ENCODE results near the gene PLXNB3.

PLXNB3 gene

DNA sequence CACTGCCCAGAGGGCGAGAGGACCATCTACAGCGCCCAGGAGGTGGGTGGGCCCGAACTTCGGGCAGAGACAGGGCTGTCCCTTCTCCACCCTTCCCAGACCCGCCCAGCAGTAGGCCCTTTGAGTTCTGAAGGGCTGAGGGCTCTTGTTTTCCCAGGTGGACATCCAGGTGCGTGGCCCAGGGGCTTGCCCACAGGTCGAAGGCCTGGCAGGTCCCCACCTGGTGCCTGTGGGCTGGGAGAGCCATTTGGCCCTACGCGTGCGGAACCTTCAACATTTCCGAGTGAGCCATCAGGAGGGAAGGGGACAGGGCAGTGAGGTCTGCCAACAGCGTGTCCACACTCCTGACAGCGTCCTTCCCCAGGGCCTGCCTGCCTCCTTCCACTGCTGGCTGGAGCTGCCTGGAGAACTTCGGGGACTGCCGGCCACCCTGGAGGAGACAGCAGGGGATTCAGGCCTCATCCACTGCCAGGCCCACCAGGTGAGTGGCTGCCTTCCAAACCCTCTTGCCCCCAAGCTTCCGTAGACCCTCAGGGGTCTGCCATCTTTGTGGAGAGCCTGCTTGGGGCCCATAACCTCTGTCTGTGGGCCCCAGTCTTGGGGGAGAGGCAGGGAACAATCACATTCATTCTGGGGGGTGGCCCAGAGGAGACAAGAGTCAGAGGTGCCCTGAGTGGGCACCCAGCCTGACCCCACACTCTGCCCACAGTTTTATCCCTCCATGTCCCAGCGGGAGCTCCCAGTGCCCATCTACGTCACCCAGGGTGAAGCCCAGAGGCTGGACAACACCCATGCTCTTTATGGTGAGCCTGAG, 6.8 kb downstream of the PLXNB3 start:
- Mint-ChIP-seq H3K4me1 (peaks cover 14 to 23% of the 10 kb centered on the region in 2 donors), H3K27ac (no peak overlapping the region), H3K4me3 (no peak overlapping the region), H3K27me3 (peaks cover 0 to 10% of the 10 kb centered on the region in 2 donors), H3K36me3 (no peaks in the 10 kb centered on the region), H3K9me3 (no peaks in the 10 kb centered on the region)
- DNase-seq (no peak), ATAC-seq (replicated peaks) (no peak)

DNA sequence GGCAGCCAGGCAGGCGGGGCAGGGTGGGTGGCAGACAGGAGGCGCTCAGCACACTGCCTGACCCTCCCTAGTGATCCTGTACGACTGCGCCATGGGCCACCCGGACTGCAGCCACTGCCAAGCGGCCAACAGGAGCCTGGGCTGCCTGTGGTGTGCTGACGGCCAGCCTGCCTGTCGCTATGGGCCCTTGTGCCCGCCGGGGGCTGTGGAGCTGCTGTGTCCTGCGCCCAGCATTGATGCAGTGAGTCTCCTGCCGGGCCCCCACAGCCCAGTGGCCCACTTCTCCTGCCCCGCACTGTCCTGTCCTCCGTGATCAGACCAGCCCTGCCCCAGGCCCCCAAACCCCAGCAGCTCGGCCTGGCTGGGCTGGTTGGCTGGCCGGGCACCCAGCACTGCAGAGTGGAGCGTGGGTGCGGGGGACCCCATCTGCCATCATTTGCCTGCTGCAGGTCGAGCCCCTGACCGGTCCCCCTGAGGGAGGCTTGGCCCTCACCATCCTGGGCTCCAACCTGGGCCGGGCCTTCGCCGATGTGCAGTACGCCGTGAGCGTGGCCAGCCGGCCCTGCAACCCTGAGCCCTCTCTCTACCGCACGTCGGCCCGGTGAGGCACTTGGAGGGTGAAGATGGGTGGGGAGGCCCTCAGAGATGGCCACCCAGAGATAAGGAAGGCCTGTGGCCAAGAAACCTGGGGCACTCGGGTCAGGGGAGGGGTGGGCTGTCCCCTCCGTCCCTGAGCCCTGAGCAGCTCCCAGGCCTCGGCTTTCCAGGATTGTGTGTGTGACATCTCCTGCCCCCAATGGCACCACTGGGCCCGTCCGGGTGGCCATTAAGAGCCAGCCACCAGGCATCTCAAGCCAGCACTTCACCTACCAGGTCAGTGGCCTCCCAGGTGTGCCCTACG, 7.6 kb downstream of the PLXNB3 start:
- no peak overlapping the region for H3K27ac Mint-ChIP-seq
- H3K9me3 Mint-ChIP-seq, result no peaks in the 10 kb centered on the region
- no peaks in the 10 kb centered on the region for H3K36me3 Mint-ChIP-seq
- ATAC-seq (replicated peaks) (no peak), DNase-seq (no peak)
- no peak overlapping the region for H3K4me3 Mint-ChIP-seq
- peaks cover 0 to 6% of the 10 kb centered on the region in 2 donors for H3K27me3 Mint-ChIP-seq
- H3K4me1 Mint-ChIP-seq, result peaks cover 7 to 14% of the 10 kb centered on the region in 2 donors

DNA sequence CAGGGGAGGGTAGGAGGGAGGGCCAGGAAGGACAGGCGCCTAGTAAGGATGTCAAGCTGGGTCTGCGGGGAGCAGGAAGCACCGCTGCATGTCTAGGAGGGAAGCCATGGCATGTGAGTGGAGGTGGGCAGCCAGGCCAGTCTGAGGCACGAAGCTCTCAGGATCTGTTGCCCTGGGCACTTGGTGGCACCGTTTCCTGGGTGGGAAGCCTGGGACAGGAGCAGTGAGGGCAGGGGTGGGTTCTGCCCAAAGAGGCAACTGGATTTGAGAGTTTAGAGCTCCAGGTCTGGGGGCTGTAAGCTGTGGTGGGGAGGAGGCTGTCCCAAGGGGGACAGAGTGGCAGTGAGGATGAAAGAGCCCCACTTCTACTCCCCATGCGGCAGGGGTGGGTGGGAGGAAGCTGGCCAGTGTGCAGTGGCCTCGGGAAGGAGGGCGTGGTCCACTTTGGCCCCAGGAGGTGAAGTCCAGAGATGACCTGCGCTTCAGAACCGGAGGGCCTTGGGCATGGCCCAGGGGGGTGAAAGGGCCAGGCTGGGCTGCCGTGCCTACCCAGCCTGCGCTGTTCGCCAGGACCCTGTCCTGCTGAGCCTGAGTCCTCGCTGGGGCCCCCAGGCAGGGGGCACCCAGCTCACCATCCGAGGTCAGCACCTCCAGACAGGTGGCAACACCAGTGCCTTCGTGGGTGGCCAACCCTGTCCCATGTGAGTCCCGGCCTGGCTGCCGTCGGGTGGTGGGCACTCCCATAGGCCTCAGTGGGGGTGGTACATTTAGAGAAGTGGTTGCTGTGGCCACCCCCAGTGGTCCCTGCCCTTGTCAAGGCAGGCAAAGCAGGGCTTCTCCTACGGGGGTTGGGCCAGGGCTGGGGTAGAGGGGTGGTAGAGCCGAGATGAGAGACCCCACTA, 8.5 kb downstream of the PLXNB3 start:
- Mint-ChIP-seq H3K36me3 (no peaks in the 10 kb centered on the region), H3K27ac (no peak overlapping the region), H3K4me1 (peaks cover 4 to 11% of the 10 kb centered on the region in 2 donors), H3K27me3 (peaks cover 0 to 6% of the 10 kb centered on the region in 2 donors), H3K4me3 (no peak overlapping the region), H3K9me3 (no peaks in the 10 kb centered on the region)
- ATAC-seq (replicated peaks), result no peak
- no peak for DNase-seq

DNA sequence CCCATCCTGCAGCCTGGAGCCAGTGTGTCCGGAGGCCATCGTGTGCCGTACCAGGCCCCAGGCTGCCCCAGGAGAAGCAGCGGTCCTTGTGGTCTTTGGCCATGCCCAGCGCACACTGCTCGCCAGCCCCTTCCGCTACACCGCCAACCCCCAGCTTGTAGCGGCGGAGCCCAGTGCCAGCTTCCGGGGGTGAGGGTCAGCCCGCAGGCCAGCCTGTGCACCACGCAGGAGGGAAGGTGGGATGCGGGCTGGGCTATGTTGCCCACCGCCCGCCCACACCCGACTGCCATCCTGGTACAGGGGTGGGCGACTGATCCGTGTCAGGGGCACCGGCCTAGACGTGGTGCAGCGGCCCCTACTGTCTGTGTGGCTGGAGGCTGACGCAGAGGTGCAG, 9.2 kb downstream of the PLXNB3 start:
- ATAC-seq (replicated peaks) (no peak), DNase-seq (no peak)
- no peak overlapping the region for H3K4me3 Mint-ChIP-seq
- peaks cover 0 to 6% of the 10 kb centered on the region in 2 donors for H3K27me3 Mint-ChIP-seq
- H3K9me3 Mint-ChIP-seq, result no peaks in the 10 kb centered on the region
- no peak overlapping the region for H3K27ac Mint-ChIP-seq
- peaks cover 0 to 6% of the 10 kb centered on the region in 2 donors for H3K4me1 Mint-ChIP-seq
- H3K36me3 Mint-ChIP-seq, result no peaks in the 10 kb centered on the region

DNA sequence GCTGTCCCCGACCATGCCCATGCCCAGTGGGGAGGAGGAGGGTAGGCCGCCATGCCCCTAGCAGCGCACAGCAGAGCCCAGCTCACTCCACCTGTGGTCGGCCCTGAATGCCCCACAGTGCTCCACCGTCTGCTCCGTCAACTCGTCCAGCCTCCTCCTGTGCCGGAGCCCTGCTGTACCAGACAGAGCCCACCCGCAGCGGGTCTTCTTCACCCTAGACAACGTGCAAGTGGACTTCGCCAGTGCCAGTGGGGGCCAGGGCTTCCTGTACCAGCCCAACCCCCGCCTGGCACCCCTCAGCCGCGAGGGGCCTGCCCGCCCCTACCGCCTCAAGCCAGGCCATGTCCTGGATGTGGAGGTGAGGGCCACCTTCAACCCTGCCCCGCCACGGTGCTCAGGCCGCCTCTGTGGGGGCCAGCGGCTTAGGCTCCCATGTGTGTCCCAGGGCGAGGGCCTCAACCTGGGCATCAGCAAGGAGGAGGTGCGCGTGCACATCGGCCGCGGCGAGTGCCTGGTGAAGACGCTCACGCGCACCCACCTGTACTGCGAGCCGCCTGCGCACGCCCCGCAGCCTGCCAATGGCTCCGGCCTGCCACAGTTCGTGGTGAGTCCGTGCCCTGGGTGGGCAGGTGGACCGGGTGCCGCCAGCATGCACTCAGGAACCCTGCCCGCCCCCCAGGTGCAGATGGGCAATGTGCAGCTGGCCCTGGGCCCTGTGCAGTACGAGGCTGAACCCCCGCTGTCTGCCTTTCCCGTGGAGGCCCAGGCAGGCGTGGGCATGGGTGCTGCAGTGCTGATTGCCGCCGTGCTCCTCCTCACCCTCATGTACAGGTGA, 9.9 kb downstream of the PLXNB3 start:
- no peaks in the 10 kb centered on the region for H3K9me3 Mint-ChIP-seq
- ATAC-seq (replicated peaks) (no peak), DNase-seq (no peak)
- no peak overlapping the region for H3K4me3 Mint-ChIP-seq
- no peak overlapping the region for H3K27ac Mint-ChIP-seq
- no peaks in the 10 kb centered on the region for H3K4me1 Mint-ChIP-seq
- peaks cover 0 to 6% of the 10 kb centered on the region in 2 donors for H3K27me3 Mint-ChIP-seq
- no peaks in the 10 kb centered on the region for H3K36me3 Mint-ChIP-seq

DNA sequence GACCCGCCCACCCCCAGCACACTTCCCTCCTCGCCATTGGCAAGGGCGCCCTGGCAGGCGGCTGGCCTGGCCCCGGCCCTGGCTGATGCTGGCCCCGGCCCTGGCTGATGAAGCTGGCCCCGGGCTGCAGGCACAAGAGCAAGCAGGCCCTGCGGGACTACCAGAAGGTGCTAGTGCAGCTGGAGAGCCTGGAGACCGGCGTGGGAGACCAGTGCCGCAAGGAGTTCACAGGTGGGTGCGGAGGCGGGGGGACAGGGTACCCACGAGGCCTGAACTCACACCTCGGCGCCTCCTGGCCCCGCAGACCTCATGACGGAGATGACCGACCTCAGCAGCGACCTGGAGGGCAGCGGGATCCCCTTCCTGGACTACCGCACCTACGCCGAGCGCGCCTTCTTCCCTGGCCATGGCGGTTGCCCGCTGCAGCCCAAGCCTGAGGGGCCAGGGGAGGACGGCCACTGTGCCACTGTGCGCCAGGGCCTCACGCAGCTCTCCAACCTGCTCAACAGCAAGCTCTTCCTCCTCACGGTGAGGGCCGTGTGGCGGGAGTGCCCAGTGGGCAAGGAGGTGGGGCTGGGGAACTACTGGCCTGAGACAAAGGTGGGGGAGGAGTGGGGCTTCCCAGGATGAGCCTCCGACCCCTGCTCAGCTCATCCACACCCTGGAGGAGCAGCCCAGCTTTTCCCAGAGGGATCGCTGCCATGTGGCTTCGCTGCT, 10.7 kb downstream of the PLXNB3 start:
- no peaks in the 10 kb centered on the region for H3K36me3 Mint-ChIP-seq
- no peaks in the 10 kb centered on the region for H3K9me3 Mint-ChIP-seq
- H3K4me1 Mint-ChIP-seq, result peaks cover 0 to 3% of the 10 kb centered on the region in 2 donors
- H3K4me3 Mint-ChIP-seq, result no peak overlapping the region
- DNase-seq (no peak), ATAC-seq (replicated peaks) (no peak)
- H3K27ac Mint-ChIP-seq, result no peak overlapping the region
- peaks cover 2 to 9% of the 10 kb centered on the region in 2 donors for H3K27me3 Mint-ChIP-seq

DNA sequence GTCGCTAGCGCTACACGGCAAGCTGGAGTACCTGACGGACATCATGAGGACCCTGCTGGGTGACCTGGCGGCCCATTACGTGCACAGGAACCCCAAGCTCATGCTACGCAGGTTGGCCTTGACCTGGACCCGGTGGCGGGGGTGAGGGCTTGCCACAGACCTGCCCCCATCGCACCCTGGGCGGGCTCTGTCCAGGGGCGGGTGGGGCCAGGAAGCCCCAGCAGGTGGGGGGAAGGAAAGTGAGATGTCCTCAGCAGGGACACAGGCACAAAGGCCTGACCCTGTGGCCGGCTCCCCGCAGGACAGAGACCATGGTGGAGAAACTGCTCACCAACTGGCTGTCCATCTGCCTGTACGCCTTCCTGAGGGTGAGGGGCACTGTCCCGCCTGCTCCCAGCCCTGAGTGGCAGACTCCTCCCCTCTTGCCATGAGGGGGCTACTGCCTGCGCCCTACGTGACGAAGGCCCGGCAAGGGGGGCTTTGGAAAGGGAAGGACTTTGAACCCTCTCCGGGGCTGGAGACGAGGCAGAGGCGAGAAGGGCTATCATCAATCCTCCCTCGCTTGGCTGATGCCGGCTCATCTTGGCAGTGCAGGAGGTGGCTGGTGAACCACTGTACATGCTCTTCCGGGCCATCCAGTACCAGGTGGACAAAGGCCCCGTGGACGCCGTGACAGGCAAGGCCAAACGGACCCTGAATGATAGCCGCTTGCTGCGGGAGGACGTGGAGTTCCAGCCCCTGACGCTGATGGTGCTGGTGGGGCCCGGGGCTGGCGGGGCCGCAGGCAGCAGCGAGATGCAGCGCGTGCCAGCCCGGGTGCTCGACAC, 11.5 kb downstream of the PLXNB3 start:
- H3K4me3 Mint-ChIP-seq, result no peak overlapping the region
- peaks cover 4 to 11% of the 10 kb centered on the region in 2 donors for H3K4me1 Mint-ChIP-seq
- DNase-seq (no peak), ATAC-seq (replicated peaks) (no peak)
- no peaks in the 10 kb centered on the region for H3K9me3 Mint-ChIP-seq
- peaks cover 9 to 10% of the 10 kb centered on the region in 2 donors for H3K27me3 Mint-ChIP-seq
- peaks cover 0 to 2% of the 10 kb centered on the region in 2 donors for H3K36me3 Mint-ChIP-seq
- H3K27ac Mint-ChIP-seq, result no peak overlapping the region

DNA sequence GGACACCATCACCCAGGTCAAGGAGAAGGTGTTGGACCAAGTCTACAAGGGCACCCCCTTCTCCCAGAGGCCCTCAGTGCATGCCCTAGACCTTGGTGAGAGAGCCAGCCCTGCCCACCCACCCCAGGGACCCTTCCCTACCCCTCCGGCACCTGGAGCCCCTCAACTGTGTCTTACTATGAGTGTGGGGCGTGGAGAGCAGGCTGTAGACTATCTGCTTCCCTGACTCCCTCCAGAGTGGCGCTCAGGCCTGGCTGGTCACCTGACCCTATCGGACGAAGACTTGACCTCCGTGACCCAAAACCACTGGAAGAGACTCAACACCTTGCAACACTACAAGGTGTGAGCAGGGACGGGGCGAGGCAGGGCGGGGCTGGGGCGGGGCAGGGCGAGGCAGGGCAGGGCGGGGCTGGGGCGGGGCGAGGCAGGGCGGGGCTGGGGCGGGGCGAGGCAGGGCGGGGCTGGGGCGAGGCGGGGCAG, 12.1 kb downstream of the PLXNB3 start:
- Mint-ChIP-seq H3K4me1 (peaks cover 4 to 11% of the 10 kb centered on the region in 2 donors), H3K9me3 (no peaks in the 10 kb centered on the region), H3K36me3 (peaks cover 0 to 2% of the 10 kb centered on the region in 2 donors), H3K27me3 (peaks cover 9 to 10% of the 10 kb centered on the region in 2 donors), H3K4me3 (no peak overlapping the region), H3K27ac (no peak overlapping the region)
- no peak for ATAC-seq (replicated peaks)
- no peak for DNase-seq

DNA sequence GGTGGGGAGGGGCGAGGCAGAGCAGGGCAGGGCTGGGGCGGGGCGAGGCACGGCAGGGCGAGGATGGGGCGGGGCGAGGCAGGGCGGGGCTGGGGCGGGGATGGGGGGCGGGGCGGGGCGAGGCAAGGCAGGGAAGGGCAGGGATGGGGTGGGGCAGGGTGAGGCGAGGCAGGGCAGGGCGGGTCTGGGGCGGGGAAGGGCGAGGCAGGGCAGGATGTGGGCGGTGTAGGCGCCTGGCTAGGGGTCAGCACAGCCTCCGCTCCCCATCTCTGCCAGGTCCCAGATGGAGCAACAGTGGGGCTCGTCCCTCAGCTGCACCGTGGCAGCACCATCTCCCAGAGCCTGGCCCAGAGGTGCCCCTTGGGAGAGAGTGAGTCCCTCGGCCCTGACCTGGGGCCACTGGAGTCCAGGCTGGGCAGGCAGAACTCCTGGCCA, 12.6 kb downstream of the PLXNB3 start:
- ATAC-seq (replicated peaks), result no peak
- H3K27ac Mint-ChIP-seq, result no peak overlapping the region
- no peaks in the 10 kb centered on the region for H3K9me3 Mint-ChIP-seq
- no peak for DNase-seq
- H3K36me3 Mint-ChIP-seq, result peaks cover 0 to 2% of the 10 kb centered on the region in 2 donors
- H3K27me3 Mint-ChIP-seq, result peaks cover 9 to 10% of the 10 kb centered on the region in 2 donors
- no peak overlapping the region for H3K4me3 Mint-ChIP-seq
- peaks cover 4 to 11% of the 10 kb centered on the region in 2 donors for H3K4me1 Mint-ChIP-seq

DNA sequence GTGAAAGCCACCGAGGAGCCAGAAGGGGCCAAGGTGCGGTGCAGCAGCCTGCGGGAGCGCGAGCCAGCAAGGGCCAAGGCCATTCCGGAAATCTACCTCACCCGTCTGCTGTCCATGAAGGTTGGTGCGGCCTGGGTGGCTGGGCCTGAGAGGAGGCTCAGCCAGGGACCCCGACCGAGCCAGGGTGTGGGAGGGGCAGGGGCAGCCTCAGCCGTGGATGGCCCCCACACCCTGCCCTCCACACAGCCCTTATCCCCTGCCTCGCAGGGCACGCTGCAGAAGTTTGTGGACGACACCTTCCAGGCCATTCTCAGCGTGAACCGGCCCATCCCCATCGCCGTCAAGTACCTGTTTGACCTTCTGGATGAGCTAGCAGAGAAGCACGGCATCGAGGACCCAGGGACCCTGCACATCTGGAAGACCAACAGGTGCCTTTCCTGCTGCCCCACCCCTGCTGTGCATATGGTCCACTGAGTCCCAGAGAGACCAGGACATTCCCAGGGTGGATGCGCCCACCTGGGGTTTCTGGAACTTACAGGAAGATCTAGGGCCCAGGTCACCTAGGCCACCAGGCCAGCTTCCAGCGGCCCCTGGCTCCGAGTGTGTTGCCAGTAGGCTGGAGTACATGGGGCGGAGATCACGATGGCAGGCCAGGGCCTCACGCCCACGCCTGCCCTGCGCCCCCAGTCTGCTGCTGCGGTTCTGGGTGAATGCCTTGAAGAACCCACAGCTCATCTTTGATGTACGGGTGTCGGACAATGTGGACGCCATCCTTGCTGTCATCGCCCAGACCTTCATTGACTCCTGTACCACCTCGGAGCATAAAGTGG, 13.4 kb downstream of the PLXNB3 start:
- H3K4me1 Mint-ChIP-seq, result peaks cover 4 to 11% of the 10 kb centered on the region in 2 donors
- peaks cover 9 to 10% of the 10 kb centered on the region in 2 donors for H3K27me3 Mint-ChIP-seq
- ATAC-seq (replicated peaks), result no peak
- no peak overlapping the region for H3K4me3 Mint-ChIP-seq
- H3K27ac Mint-ChIP-seq, result no peak overlapping the region
- peaks cover 0 to 2% of the 10 kb centered on the region in 2 donors for H3K36me3 Mint-ChIP-seq
- no peak for DNase-seq
- H3K9me3 Mint-ChIP-seq, result no peaks in the 10 kb centered on the region

DNA sequence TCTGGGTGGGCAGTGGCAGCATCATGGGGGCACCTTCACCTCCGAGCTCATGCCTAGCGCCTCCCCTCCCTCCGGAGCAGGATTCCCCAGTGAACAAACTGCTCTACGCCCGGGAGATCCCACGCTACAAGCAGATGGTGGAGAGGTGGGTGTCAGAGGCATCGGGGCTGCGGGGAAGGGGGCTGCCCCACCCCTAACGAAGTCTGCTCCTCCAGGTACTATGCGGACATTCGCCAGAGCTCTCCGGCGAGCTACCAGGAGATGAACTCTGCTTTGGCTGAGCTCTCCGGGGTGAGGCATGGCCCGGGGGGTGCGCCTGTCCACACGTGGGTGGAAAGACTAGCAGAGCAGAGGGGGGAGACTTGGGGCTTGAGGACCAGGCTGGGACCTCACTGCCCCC, 14.1 kb downstream of the PLXNB3 start:
- peaks cover under 1 to 2% of the 10 kb centered on the region in 2 donors for H3K36me3 Mint-ChIP-seq
- ATAC-seq (replicated peaks), result no peak
- H3K27ac Mint-ChIP-seq, result peak overlapping the region; percentile 14
- peaks cover 4 to 11% of the 10 kb centered on the region in 2 donors for H3K4me1 Mint-ChIP-seq
- DNase-seq, result no peak
- no peak overlapping the region for H3K4me3 Mint-ChIP-seq
- peaks cover 9 to 10% of the 10 kb centered on the region in 2 donors for H3K27me3 Mint-ChIP-seq
- H3K9me3 Mint-ChIP-seq, result no peaks in the 10 kb centered on the region

Measured in stimulated activated naive B cell treated with anti-CD40 and anti-IgM and Interleukin-4, amounts not matched to agents 10 μg/mL and 1 μg/mL and 100 μg/mL, for 72 hours (primary cell).